GM18858 (cell line): Measurements from ENCODE around the gene MUC12.
"Not testable (repeated sequence)": the region's sequence is repeated elsewhere in the genome, so short reads cannot be mapped to it uniquely, and the experiment has no call there.

Source experiments
- ATAC-seq: cut with Tn5 transposase; IDR thresholded peaks from one replicate; pipeline ENCODE4 v1.9.1; 2021; ENCODE audit not compliant: unreplicated experiment

MUC12 gene

GRCh38 chr7:101058355-101058754, 89.0 kb downstream of the MUC12 start:
- ATAC-seq: no peak

- ATAC-seq: no peak
Observed at GRCh38 chr7:101059620-101059942, 90.2 kb downstream of the MUC12 start.

GRCh38 chr7:101060992-101061391, 91.6 kb downstream of the MUC12 start:
- no peak for ATAC-seq

GRCh38 chr7:101064176-101064550, 94.8 kb downstream of the MUC12 start:
- not testable (repeated sequence) for ATAC-seq

- ATAC-seq: not testable (repeated sequence)
Observed at GRCh38 chr7:101065162-101065561, 95.8 kb downstream of the MUC12 start.

- ATAC-seq: no peak
Observed at GRCh38 chr7:101066141-101066832, 96.9 kb downstream of the MUC12 start.

- no peak for ATAC-seq
Observed at GRCh38 chr7:101066833-101067177, 97.4 kb downstream of the MUC12 start.

- no peak for ATAC-seq
Observed at GRCh38 chr7:101068401-101068800, 99.0 kb downstream of the MUC12 start.
